Right cardiac atrium (tissue), 5 donors: ENCODE results near the gene LCN1. TPM values are rescaled to one million over a fixed set of nuclear protein-coding genes. Genes with fewer than 3 reads are reported as not detected.
A peak's percentile ranks its signal among the peaks of the same experiment; 100 is the strongest.
"Not testable (repeated sequence)": the region's sequence is repeated elsewhere in the genome, so short reads cannot be mapped to it uniquely, and the experiment has no call there.

Experiments used
- ATAC-seq, 2 donors: fragments of 200-7000 bp; cut with Tn5 transposase; one replicate each; pipeline versions ENCODE4 v1.8.0 to v1.9.1; 2020; ENCODE audit warnings: moderate library complexity in 2 of 2, mild to moderate bottlenecking in 1 of 2
- DNase-seq, 3 donors: peaks; one replicate each; pipeline ENCODE4 v3.0.0-alpha.2; 2020
- H3K27ac ChIP-seq: one replicate; pipeline ENCODE4 v1.5.1; 2013; ENCODE audit warnings: mild to moderate bottlenecking, low read length, control low read depth, moderate library complexity
- H3K27me3 ChIP-seq: one replicate; pipeline ENCODE4 v1.6.1; 2013; ENCODE audit not compliant: control insufficient read depth, insufficient read depth
- H3K4me1 ChIP-seq: one replicate; pipeline ENCODE4 v1.6.1; 2013; ENCODE audit warnings: low read length; ENCODE audit not compliant: control insufficient read depth, insufficient read depth
- H3K4me3 ChIP-seq: one replicate; pipeline ENCODE4 v1.5.1; 2013; ENCODE audit warnings: low read length, control low read depth
- H3K9me3 ChIP-seq: one replicate; pipeline ENCODE4 v1.6.1; 2013; ENCODE audit warnings: low read length; ENCODE audit not compliant: control insufficient read depth
- WGBS: extraction: QIAGEN DNeasy Blood & Tissue Kit; methylation state at CpG from one replicate; pipeline ENCODE4 v1.1.7; 2013; 5-methylcytosine and 5-hydroxymethylcytosine counted together
- intact Hi-C, 4 donors: fragments of 100-400 bp; cut with DNase I; formaldehyde crosslinking; loops; one replicate each; pipeline versions ENCODE4 v1.11.0 to v1.14.0; 2022 to 2023
- polyA plus RNA-seq: library from polyadenylated mRNA; stranded (reverse); fragments of 200-250 nt; gene quantifications from one replicate; pipeline ENCODE4 v1.2.3, GENCODE V29; 2013
- total RNA-seq, 4 donors: library from RNA; stranded (reverse); fragmentation: NEBNext Ultra II Directional; extraction: Animal tissue kit (Norgen Biotek cat#: 25700); gene quantifications; one replicate each; pipeline ENCODE4 v1.2.1, GENCODE V29; 2021
- donor health status: healthy with polysubstance abuse.
- donor health status: DM: no; HTN: yes; CAD: no.
- donor health status: DM: no; HTN: no; CAD: no.
- donor health status: DM: no; HTN: yes; CAD: no; lungs with severe emphysema.
- donor health status: DM: yes; HTN: yes; CAD: no.

LCN1 gene
- total and polyA plus RNA-seq, 5 donors, result 0.42 to 4.0 TPM; not detected in 3

DNA sequence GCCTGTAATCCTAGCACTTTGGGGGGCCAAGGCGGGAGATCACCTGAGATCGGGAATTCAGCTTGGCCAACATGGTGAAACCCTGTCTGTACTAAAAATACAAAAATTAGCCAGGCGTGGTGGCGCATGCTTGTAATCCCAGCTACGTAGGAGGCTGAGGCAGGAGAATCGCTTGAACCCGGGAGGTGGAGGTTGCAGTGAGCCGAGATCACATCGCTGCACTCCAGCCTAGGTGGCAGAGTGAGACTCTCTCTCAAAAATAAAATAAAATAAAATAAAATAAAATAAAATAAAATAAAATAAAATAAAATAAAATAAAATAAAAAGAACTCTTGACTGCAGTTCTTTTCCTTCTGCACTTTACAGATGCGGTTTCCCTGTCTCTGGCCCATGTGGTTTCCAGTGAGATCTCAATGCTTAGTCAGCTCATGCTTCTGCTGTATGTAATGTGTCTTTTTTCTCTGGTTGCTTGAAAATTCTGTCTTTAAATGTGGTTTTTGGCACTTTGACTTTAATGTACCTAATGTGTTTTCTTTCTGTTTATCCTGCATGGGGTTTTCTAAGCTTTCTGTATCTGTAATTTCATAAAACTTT, 7.7 kb downstream of the LCN1 start:
- H3K4me1 ChIP-seq, ATAC-seq, DNase-seq, intact Hi-C loops, H3K27me3 ChIP-seq, H3K9me3 ChIP-seq, H3K27ac ChIP-seq, H3K4me3 ChIP-seq: not testable (repeated sequence)
- 97% methylated on average over 10 of the region's 10 CpGs for WGBS

DNA sequence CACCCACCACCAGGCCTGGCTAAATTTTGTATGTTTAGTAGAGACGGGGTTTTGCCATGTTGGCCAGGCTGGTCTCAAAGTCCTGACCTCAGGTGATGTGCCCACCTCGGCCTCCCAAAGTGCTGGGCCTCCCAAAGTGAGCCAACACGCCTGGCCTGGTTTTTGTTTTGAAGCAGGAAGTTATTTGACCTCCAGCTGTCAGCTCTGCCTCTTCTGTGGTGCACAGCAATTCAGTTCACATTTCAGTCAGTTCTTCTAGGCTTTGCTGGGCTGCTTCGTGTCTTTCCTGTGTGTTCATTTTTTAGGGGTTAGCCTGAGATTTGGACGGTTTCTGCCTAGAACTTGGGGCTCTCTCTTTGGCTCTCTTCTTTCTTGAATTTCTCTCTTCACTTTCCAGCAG, 8.9 kb downstream of the LCN1 start:
- H3K4me1 ChIP-seq, result no peaks in the 10 kb centered on the region
- H3K4me3 ChIP-seq, result no peak overlapping the region
- 78% methylated on average over 5 of the region's 5 CpGs for WGBS
- no peaks in the 10 kb centered on the region for H3K27me3 ChIP-seq
- no peaks in the 10 kb centered on the region for H3K9me3 ChIP-seq
- no peak for ATAC-seq
- H3K27ac ChIP-seq, result no peak overlapping the region
- DNase-seq, result no peak
- intact Hi-C loops, result no loop called here

DNA sequence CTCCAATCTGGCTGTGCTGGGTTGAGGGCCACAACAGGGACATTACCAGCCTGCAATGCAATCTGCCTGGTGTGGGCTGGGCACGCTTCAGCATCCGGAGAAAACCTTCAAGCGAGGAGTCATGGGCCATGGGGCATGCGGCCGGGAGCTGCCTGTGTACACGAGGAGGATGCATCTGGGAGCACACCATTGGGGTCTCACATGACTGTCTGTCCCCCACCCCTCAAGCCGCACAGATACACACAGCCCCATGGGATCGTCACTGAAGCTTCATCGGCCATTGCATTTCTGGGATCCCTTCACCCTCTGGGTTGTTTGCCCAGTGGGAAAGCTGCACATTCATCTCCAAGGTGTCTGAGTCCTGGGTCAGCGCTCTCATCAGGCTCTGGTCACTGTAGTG, 9.9 kb downstream of the LCN1 start:
- WGBS, result 94% methylated on average over 10 of the region's 10 CpGs
- H3K4me1 ChIP-seq, result no peaks in the 10 kb centered on the region
- no peaks in the 10 kb centered on the region for H3K27me3 ChIP-seq
- no peak overlapping the region for H3K4me3 ChIP-seq
- H3K9me3 ChIP-seq, result no peaks in the 10 kb centered on the region
- DNase-seq (no peak), ATAC-seq (no peak)
- no peak overlapping the region for H3K27ac ChIP-seq
- intact Hi-C loops, result no loop called here

DNA sequence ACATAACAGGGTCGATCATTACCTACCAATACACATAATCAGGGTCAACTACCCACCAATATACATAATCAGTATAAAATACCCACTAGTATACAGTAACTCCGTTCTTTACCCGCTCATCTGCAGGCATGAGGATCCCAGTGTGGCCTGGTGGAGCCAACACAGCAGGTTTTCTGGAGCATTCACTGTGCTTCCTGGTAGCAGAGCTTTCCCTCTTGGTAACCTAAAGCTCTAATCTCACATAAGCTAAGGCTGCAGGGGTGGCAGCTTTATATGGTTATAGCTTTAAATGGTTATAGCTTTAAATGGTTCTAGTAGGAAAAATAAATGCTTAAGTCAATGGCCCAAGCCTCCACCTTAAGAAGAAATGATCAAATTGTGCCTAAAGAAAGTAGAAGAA, 11.9 kb downstream of the LCN1 start:
- no peaks in the 10 kb centered on the region for H3K4me1 ChIP-seq
- peaks cover 2% of the 10 kb centered on the region for H3K9me3 ChIP-seq
- H3K4me3 ChIP-seq, result no peak overlapping the region
- H3K27me3 ChIP-seq, result no peaks in the 10 kb centered on the region
- ATAC-seq (no peak), DNase-seq (no peak)
- no peak overlapping the region for H3K27ac ChIP-seq
- intact Hi-C loops, result no loop called here
- WGBS, result 94% methylated on average over 3 of the region's 3 CpGs

DNA sequence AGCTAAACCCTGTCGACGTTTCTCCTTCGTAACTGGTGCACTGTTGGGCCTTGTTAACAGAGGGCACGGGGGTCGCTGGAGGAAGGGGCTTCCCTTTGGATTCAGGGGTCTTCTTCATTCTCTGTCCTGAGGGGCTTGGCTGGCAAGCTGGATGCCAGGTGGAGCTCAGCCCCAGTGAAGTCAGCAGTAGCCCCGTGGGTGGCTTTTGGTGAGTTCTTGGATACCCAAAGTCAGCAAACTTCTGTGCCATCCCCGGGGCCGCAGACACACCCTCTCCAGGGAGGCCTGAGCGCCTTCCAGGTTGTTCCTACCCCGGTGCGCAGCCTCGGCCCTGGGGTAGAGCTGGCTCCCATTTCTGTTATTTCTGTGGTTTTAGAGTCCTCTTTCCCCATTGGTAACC, 12.4 kb downstream of the LCN1 start:
- 90% methylated on average over 12 of the region's 12 CpGs for WGBS
- H3K27me3 ChIP-seq, result no peaks in the 10 kb centered on the region
- H3K4me1 ChIP-seq, result no peaks in the 10 kb centered on the region
- no peak overlapping the region for H3K27ac ChIP-seq
- H3K4me3 ChIP-seq, result no peak overlapping the region
- ATAC-seq (no peak), DNase-seq (no peak)
- peaks cover 2% of the 10 kb centered on the region for H3K9me3 ChIP-seq
- intact Hi-C loops, result no loop called here

DNA sequence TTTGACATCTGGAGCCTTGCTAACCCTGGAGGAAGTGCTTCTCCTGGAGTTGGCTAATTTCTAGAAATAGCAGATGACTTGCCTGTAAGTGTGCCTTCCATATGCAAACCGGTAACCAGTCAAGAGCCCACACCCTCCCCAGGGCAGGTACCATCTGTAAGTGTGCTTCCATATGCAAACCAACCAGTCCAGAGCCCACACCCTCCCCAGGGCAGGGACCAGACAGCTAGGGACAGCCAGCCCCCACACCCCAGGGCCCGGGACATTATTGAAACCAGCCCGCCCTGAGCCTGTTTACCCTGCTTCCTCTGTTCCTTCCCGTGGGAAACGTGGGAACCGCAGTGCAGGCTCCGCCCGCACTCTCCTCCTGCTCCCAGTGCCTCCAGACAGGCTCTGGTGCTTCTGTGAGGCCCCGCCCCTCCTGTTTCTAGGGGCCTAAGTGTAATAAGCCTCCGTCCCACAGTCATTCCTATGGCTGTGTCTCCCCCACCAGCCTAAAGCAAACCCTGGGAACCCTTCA, 13.0 kb downstream of the LCN1 start:
- peak in 1 of 2 donors; percentile 36 for ATAC-seq
- 30% methylated on average over 10 of the region's 10 CpGs for WGBS
- H3K4me3 ChIP-seq, DNase-seq, H3K27ac ChIP-seq, intact Hi-C loops, H3K9me3 ChIP-seq, H3K27me3 ChIP-seq, H3K4me1 ChIP-seq: not testable (repeated sequence)

DNA sequence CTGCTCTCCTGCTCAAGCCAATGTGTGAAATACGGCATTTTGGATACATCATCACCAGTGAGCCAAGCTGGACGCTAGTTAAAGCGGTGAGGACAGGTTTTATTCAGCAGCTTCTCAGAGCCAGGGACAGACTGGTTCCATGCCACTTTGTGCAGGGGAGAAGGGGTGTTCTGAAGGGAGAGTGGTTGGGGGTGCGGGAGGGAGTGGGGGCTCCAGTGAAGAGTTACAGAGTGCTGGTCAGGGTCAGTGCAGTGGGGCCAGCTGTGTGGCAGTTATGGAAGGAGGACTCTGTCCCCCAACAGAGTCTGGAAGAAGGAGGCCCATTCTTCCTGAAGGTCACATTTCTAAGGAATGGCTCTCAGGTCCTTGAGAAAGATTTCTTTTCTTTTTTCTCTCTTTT, 13.6 kb downstream of the LCN1 start:
- H3K4me1 ChIP-seq, ATAC-seq, H3K27ac ChIP-seq, H3K4me3 ChIP-seq, H3K27me3 ChIP-seq, intact Hi-C loops, DNase-seq, H3K9me3 ChIP-seq: not testable (repeated sequence)
- 71% methylated on average over 4 of the region's 4 CpGs for WGBS

DNA sequence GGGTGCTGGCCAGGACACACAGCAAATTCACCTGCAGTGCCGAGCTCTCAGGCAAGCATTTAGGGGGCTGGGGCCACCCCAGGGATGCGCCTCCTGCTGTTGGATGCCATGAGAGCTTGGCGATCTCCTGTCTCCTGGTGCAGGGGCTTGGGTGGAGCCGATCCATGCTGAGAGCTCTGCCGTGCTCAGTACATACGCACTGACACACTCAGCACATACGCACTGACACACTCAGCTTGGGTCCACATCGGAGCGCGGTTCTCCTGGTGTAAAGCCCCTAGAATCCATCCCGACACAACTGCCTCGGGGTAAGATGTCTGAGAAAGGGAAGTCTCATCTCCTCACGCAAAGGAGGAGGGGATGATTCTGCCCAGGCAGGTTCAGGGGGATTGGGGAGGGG, 14.4 kb downstream of the LCN1 start:
- H3K27ac ChIP-seq, H3K4me3 ChIP-seq, ATAC-seq, intact Hi-C loops, H3K4me1 ChIP-seq, H3K27me3 ChIP-seq, H3K9me3 ChIP-seq, DNase-seq: not testable (repeated sequence)
- WGBS, result 85% methylated on average over 13 of the region's 13 CpGs

DNA sequence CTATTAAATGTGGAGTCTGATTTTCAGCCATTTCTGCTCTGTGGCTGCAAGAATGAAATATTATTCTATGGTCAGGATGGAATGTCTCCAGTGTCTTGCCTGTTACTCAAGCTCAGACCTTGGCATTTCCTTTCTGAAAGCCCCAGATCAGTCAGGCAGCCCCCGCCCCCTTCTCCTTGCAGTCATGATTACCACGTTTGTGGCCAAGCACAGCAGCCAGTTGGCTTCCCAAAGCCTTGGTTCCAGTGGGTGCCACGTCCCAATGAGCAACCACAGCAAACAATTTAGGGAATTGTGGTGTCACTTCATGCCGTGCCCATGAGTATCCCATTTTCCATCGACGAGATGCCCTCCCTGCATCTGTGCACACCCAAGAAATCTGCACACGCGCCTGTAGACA, 15.0 kb downstream of the LCN1 start:
- ATAC-seq (no peak), DNase-seq (no peak)
- intact Hi-C loops, result no loop called here
- Histone ChIP-seq H3K27me3 (no peaks in the 10 kb centered on the region), H3K4me3 (no peak overlapping the region), H3K9me3 (peaks cover 2% of the 10 kb centered on the region), H3K27ac (no peak overlapping the region), H3K4me1 (no peaks in the 10 kb centered on the region)
- 78% methylated on average over 8 of the region's 8 CpGs for WGBS

DNA sequence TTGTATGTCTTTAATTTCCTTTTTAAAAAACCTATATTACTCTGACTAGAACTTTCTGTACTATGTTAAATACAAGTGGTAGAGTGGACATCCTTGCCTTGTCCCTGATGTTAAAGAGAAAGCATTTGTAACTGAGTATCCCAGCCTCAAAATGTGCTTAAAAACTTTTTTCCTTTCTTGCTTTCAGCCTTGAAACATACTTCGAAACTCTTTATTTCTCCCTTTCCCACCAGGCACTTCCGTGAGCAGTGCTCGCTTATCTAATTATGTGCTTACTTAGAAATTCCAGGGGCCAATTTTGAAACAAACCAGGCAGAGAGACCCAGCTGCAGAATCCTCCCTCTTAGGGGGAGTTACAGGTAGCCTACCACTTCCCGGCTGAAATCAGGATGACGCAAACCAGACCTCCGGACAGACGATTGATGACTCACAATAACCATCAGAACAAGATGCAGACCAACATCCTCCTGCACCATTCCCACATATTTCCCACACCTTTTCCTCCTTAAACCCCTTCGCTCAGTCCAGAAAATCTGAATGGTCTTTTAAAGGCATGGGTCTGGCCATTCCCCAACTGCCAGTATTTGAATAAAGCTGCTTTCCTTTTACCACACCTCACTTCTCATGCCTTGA, 22.1 kb downstream of the LCN1 start:
- H3K4me1 ChIP-seq, H3K27ac ChIP-seq, DNase-seq, ATAC-seq, H3K4me3 ChIP-seq, H3K9me3 ChIP-seq, intact Hi-C loops, H3K27me3 ChIP-seq: not testable (repeated sequence)
- WGBS, result 24% methylated on average over 8 of the region's 8 CpGs

DNA sequence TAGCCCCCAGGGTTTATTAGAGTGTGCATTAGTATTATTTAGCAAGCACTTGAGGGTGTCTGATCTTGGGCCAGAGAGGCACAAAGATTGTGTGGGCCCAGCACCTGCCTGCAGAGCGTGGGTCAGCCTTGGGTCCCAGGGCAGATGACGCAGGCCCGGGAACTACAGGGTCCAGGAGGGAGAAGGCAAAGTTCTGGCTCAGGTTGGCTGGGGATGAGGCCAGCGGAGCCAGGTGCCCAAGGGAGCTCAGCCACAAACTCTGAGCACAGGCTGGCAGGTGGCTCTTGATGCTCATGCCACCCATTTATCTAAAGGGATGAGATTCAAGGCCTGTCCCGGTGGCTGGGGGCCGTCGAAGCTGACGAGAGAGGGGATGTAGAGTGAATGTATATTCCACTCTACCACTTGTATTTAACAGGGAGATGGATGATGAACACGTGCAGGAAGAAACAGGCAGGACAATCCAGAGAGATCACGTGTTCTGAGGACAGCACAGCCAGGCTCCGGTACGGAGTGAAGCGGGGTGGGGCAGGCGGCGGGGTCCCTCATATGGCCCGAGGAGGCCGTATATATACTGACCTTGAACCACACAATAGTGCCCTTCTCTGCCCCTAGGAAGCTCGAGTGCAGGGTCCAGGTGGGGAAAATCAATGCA, 23.9 kb downstream of the LCN1 start:
- intact Hi-C loops, result no loop called here
- Histone ChIP-seq H3K9me3 (no peaks in the 10 kb centered on the region), H3K4me1 (no peaks in the 10 kb centered on the region), H3K27ac (no peak overlapping the region), H3K27me3 (no peaks in the 10 kb centered on the region), H3K4me3 (no peak overlapping the region)
- DNase-seq (no peak), ATAC-seq (no peak)
- WGBS, result 85% methylated on average over 18 of the region's 18 CpGs
